Sigmoid colon (tissue), 4 donors: ENCODE measurements around the gene ACTL6B.

ENCODE experiments used
- CTCF ChIP-seq, 4 experiments: fragments of 450-650 bp in 3 of 4; fragments of 200-600 bp in 1 of 4; IDR thresholded peaks; one replicate each; pipeline ENCODE4 v1.5.1; 2016 to 2019; ENCODE audit warnings: antibody characterized with exemption in 4 of 4, mild to moderate bottlenecking in 3 of 4, moderate library complexity in 2 of 4
- EP300 ChIP-seq, 4 donors: sonication (generic); formaldehyde crosslinking; IDR thresholded peaks; one replicate each; pipeline ENCODE4 v1.6.1; 2017; ENCODE audit warnings: antibody characterized with exemption in 4 of 4

- TF ChIP-seq CTCF (IDR thresholded peaks at IDR 0.05), result no peak
- TF ChIP-seq EP300 (IDR thresholded peaks at IDR 0.05), result no peak
Measured at GRCh38 chr7:100686822-100687211, 30.6 kb upstream of the ACTL6B start.
